Central memory CD8-positive, alpha-beta T cell (primary cell): ENCODE measurements around the gene F12.
A peak's percentile ranks its signal among the peaks of the same experiment; 100 is the strongest.

Source experiments
- ATAC-seq: fragments of 150-1000 bp; cut with Tn5 transposase; replicated peaks from 2 replicates; pipeline ENCODE4 v1.10.0; 2022; ENCODE audit warnings: mild to moderate bottlenecking, moderate FRiP score, moderate number of reproducible peaks; ENCODE audit not compliant: poor library complexity, severe bottlenecking; ENCODE audit errors: extremely low read depth
- DNase-seq, 2 donors: peaks; one replicate each; pipeline ENCODE4 v3.0.0; 2021; ENCODE audit warnings: low spot score in 2 of 2
- H3K27ac Mint-ChIP-seq: one replicate; pipeline ENCODE4 v1.8.0; 2022; ENCODE audit warnings: low read depth, mild to moderate bottlenecking, moderate library complexity, mixed read lengths
- H3K27me3 Mint-ChIP-seq: one replicate; pipeline ENCODE4 v1.8.0; 2022; ENCODE audit warnings: mixed read lengths
- H3K36me3 Mint-ChIP-seq: one replicate; pipeline ENCODE4 v1.8.0; 2022; ENCODE audit warnings: mild to moderate bottlenecking, moderate library complexity, mixed read lengths; ENCODE audit not compliant: insufficient read depth
- H3K4me1 Mint-ChIP-seq: one replicate; pipeline ENCODE4 v1.8.0; 2022; ENCODE audit warnings: mixed read lengths
- H3K4me3 Mint-ChIP-seq: one replicate; pipeline ENCODE4 v1.8.0; 2022; ENCODE audit warnings: mild to moderate bottlenecking, moderate library complexity, mixed read lengths
- H3K9me3 Mint-ChIP-seq: one replicate; pipeline ENCODE4 v1.8.0; 2022; ENCODE audit warnings: mixed read lengths

F12 gene

DNA sequence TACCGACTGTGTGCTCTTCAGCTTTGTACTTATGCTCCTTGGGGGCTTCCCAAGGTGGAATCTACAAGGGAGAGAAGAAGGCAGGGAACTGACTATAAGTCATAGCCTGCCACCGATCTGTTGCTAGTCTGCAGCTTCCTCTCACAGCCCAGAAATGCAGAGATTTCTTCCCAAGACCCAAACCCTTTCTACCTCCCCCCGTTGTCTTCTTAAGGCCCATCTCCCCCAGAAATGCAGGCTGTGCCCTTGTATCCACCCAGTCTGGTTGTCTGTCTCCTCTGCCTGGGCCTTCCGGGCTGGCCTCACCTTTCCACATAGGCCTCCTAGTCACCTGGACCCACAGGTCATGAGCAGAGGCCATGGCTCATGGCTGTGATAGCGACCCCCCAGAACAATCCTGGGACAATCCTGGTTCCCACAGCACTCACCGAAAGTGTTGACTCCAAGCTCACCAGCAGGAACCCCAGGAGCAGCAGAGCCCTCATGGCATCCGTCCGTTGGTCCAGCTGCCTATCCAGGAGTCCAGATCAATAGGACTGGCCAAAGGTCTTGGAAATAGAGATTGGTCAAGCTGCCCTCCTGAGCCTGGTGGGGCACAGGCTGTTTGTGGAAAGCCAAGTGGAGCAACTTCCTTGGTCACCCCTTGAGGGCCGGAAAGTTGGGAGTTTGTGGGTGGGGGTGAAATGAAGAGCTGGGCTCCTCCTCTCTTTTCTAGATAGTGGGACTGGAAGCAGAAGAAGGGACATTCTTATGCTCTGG lies at the start of gene F12:
Gene F12 (minus strand): TSS at position 522 of the 759 bp plus-strand sequence. CDS start 37 bp downstream, at position 485.
- peak within 1 kb of the TSS; percentile 11 for H3K27ac Mint-ChIP-seq
- no peaks in the 10 kb centered on the region for H3K27me3 Mint-ChIP-seq

DNA sequence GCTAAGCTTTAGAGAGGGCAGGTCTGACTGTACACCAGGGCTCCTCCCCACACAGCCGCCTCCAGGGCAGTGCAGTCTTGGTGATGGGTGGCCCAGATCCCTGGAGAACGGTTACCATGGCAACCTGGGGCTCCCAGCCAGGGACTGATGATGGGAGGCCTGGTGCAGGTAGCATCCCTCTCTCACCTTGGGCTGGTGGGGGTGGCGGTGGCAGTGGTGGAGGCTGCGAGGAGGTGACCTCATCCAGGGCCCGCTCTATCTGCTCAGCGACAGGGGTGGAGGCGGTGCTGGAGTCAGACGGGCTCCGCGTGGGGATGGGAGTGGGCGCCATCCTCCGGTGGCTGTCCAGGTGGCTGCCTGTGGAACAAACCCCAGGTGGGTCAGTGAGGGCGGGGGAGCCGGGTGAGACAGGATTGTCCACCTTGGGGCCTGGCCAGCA lies 49.6 kb upstream of the F12 start:
- Mint-ChIP-seq H3K4me3 (no peak overlapping the region), H3K27ac (no peak overlapping the region)

More for the DNA sequence above, at the start of gene F12:
- Mint-ChIP-seq H3K4me3 (peak within 1 kb of the TSS; percentile 27), H3K9me3 (no peaks in the 10 kb centered on the region), H3K4me1 (peaks cover 53% of the 10 kb centered on the region), H3K36me3 (peaks cover 10% of the 10 kb centered on the region)
- ATAC-seq, result no peak
- DNase-seq, result no peak

DNA sequence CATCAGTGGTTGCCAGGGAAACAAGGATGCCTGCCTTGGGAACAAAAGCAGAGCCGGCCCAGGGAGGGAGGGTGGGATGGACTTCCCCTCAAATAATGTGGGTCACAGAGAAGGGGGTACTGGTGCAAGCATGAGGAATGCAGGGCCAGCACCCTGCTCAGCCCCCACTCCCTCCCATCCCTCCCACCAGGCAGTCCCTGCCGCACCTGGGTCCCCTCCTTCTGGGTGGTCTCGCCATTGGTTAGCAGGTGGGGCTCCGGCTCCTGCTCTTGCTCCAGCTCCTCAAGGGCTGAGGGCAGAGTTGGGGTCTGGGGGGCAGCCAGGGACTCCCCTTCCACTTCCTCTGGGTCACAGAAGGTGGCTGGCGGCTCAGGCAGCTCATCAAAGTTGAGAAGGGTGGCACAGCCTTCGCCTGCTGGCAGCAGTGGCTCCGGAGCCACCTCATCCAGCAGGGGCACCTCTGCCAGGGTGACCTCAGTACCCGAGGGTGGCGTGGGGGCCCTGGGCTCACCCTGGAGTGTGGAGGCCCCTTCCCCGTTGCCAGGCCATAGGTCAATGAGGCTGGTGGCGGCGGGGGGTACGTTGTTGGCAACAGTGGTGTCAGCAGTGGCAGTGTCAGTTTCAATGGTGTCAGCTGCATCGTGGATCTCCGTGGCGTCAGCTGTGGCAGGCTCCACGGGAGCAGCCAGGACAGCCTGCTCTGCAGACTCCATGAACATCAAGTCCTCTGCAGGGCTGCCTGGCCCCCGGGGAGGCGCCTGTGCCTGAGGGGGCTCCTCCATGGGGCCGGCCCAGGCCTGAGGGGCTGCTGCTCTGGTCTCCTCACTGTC lies 48.7 kb upstream of the F12 start:
- Mint-ChIP-seq H3K36me3 (peaks cover 39% of the 10 kb centered on the region), H3K27me3 (no peaks in the 10 kb centered on the region), H3K9me3 (no peaks in the 10 kb centered on the region), H3K4me1 (peaks cover 15% of the 10 kb centered on the region), H3K27ac (no peak overlapping the region), H3K4me3 (peak overlapping the region; percentile 36)
- ATAC-seq (no peak), DNase-seq (no peak)

More for the DNA sequence above, 49.6 kb upstream of the F12 start:
- Mint-ChIP-seq H3K27me3 (no peaks in the 10 kb centered on the region), H3K9me3 (no peaks in the 10 kb centered on the region), H3K36me3 (peaks cover 32% of the 10 kb centered on the region), H3K4me1 (peaks cover 10% of the 10 kb centered on the region)
- ATAC-seq, result no peak
- DNase-seq, result no peak

DNA sequence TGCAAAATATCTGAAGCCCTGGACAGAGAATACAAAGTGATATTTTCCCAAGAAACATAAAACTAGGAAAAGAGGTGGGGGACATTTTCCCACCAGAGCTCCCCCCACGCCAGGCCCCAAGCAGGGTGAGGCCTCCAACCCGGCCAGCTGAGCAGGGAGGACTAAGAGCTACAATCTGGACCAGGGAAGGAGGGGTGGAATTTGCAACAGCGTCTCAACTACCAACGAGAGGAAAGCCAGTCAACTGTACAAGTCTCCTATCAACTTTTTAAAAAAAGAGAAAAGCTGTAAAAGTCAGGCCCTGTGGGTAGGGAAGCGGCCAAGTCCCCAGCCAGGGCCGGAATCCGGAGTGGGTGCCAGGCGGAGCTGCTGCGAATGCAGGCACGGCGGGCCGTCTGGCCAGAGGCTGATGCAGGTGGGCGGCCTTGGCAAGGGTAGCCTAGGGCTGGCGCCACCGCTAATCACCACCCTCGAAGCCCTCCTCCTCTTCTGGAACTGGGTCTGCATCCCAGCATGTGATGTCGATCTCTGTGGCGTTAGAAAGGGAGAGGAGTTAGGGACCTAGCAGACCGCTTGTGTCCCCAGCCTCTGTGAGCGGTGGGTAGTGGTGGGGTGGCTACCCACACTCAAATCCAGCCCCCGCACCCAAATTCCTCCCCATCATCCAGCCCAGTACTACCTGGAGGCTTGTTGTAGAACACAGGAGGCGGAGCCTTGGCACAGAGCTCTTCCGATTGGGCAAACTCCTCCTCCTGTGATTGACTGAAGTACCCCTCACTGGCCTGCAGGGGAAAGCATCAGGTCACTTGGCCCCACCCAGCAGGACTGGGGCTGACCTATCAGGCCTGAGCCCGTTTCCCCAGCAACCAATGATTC lies 47.9 kb upstream of the F12 start:
- Mint-ChIP-seq H3K27me3 (no peaks in the 10 kb centered on the region), H3K36me3 (peaks cover 41% of the 10 kb centered on the region), H3K9me3 (no peaks in the 10 kb centered on the region), H3K4me3 (peak overlapping the region; percentile 36), H3K27ac (peak overlapping the region; percentile 82), H3K4me1 (peaks cover 20% of the 10 kb centered on the region)
- ATAC-seq (no peak), DNase-seq (peak in 1 of 2 donors; percentile 39)

DNA sequence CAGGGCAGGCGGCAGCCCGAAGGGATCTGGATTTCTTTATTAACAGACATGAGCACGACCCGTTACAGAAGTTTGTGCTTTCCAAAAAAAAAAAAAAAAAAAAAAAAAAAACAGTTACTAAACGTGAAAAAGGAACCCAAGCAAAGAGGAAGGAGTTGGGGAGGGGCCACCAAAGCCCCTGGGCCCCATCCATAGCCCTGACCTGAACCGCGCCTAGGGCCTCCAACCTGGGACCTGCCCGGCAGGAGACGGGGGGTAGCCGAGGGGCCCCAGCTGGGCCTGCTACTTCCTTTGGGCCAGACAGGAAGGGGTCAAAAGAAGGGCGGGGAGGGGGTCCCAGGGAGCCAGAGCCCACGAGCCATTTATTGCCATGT lies 47.2 kb upstream of the F12 start:
- peak overlapping the region; percentile 82 for H3K27ac Mint-ChIP-seq

DNA sequence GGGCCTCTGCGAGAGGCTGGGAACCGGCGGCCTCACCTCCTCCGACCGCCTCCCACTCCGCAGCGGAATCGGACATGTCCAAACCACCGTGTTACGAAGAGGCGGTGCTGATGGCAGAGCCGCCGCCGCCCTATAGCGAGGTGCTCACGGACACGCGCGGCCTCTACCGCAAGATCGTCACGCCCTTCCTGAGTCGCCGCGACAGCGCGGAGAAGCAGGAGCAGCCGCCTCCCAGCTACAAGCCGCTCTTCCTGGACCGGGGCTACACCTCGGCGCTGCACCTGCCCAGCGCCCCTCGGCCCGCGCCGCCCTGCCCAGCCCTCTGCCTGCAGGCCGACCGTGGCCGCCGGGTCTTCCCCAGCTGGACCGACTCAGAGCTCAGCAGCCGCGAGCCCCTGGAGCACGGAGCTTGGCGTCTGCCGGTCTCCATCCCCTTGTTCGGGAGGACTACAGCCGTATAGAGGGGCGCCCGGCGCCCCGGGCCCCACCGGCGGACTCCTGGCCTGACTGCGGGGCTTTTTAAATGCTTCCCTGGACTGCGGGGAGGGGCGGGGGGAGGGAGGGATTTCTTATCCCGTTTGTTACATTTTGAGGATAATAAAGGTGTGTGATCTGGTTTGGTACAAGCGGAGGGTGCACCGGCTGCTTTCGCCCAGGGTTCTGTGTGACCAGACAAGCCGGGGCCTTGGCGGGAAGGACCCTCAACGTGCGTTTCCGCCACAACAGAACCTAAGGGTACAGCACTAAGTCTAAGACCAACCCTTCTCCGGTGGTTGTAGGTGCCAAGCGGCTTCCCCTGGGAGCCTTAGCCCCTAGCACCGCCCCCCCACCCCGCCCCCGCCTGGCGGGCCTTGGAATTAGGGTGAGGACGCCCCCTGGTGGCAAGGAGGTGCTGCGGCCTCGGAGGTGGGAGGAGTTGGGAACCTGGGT lies 46.6 kb upstream of the F12 start:
- H3K27me3 Mint-ChIP-seq, result no peaks in the 10 kb centered on the region
- peaks cover 25% of the 10 kb centered on the region for H3K4me1 Mint-ChIP-seq
- H3K9me3 Mint-ChIP-seq, result no peaks in the 10 kb centered on the region
- peak; percentile 85 to 91 for DNase-seq
- peak overlapping the region; percentile 76 for H3K4me3 Mint-ChIP-seq
- peak; percentile 30 for ATAC-seq
- peak overlapping the region; percentile 86 for H3K27ac Mint-ChIP-seq
- peaks cover 43% of the 10 kb centered on the region for H3K36me3 Mint-ChIP-seq

More for the DNA sequence above, 47.2 kb upstream of the F12 start:
- no peaks in the 10 kb centered on the region for H3K27me3 Mint-ChIP-seq
- ATAC-seq (no peak), DNase-seq (no peak)
- peak overlapping the region; percentile 76 for H3K4me3 Mint-ChIP-seq
- H3K36me3 Mint-ChIP-seq, result peaks cover 45% of the 10 kb centered on the region
- H3K9me3 Mint-ChIP-seq, result no peaks in the 10 kb centered on the region
- peaks cover 25% of the 10 kb centered on the region for H3K4me1 Mint-ChIP-seq

DNA sequence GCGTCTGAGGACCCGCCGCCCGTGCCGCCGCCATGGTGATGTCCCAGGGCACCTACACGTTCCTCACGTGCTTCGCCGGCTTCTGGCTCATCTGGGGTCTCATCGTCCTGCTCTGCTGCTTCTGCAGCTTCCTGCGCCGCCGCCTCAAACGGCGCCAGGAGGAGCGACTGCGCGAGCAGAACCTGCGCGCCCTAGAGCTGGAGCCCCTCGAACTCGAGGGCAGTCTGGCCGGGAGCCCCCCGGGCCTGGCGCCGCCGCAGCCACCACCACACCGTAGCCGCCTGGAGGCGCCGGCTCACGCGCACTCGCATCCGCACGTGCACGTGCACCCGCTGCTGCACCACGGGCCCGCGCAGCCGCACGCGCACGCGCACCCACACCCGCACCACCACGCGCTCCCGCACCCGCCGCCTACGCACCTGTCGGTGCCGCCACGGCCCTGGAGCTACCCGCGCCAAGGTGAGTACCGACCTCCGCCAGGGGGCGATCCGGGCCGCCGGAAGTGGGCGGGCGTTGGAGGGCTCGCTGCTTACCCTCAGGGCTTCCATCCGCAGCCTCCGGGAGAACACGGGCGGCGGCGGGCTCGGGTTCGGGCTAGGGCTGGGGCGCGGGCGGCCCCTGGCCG lies 45.8 kb upstream of the F12 start:
- peaks cover 45% of the 10 kb centered on the region for H3K36me3 Mint-ChIP-seq
- no peaks in the 10 kb centered on the region for H3K27me3 Mint-ChIP-seq
- H3K9me3 Mint-ChIP-seq, result no peaks in the 10 kb centered on the region
- peaks cover 25% of the 10 kb centered on the region for H3K4me1 Mint-ChIP-seq
- peak; percentile 64 for ATAC-seq
- H3K27ac Mint-ChIP-seq, result peak overlapping the region; percentile 86
- peak overlapping the region; percentile 76 for H3K4me3 Mint-ChIP-seq
- DNase-seq, result peak; percentile 91 to 94

DNA sequence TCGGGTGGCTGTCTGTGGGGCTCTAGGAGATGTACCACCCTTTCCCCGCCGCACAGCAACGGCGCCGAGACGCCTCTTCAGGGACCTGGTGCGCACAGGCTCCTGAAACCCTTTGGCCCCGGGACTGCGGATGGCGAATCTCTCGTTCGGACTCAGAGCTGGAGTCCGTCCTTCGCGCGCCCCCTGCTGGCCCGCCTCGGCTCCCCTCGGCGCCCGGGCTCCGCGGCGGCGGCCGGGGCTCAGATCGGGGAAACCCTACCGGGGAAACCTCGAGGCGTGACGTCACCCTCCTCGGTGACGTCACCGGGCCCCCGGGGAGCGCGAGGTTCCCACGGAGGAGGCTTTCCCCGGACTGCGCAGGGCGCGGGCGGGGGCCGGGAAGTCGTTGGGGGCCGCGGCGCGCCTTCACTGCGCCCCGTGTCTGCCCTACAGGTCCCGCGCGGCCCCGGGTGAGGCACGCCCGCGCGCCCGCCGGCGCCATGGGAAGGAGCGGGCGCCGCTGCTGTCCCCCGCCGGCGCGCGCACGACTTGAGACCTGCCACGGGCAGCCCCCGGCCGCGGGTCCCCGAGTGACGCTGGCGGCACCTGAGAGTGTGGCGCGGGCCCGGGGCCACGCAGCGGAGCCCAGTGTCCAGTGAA lies 45.2 kb upstream of the F12 start:
- no peaks in the 10 kb centered on the region for H3K9me3 Mint-ChIP-seq
- peak overlapping the region; percentile 86 for H3K27ac Mint-ChIP-seq
- peaks cover 45% of the 10 kb centered on the region for H3K36me3 Mint-ChIP-seq
- peaks cover 25% of the 10 kb centered on the region for H3K4me1 Mint-ChIP-seq
- ATAC-seq (peak; percentile 62), DNase-seq (peak; percentile 89 to 96)
- peak overlapping the region; percentile 76 for H3K4me3 Mint-ChIP-seq
- no peaks in the 10 kb centered on the region for H3K27me3 Mint-ChIP-seq

DNA sequence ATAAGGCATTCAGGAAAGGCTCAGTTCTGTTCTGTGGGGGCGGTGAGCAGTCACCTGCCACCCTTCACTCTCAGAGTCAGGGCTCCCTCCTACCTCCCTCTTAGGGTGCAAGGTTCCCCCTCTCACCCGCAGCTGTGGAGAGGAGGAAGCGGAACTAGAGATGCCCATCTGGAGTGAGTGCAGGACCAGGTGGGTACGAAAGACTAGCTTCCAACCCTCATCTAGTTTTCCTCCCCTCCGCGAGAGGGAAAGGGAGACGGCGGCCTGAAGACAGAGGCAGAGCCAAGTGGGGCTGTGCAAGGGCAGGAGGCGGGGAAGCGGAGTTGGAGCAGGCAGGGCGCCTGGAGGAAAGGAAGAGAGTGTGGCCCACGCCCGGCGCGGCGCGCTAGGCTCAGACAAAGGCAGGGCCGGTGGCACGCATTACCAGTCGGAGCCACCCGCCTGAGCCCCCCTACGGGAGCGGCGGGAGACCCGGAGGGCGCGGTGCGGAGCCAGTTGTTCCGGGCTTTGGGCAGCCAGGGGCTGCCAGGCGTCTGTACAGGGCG lies 44.6 kb upstream of the F12 start:
- Mint-ChIP-seq H3K4me3 (peak overlapping the region; percentile 76), H3K27me3 (no peaks in the 10 kb centered on the region), H3K4me1 (peaks cover 25% of the 10 kb centered on the region), H3K27ac (peak overlapping the region; percentile 86), H3K9me3 (no peaks in the 10 kb centered on the region), H3K36me3 (peaks cover 44% of the 10 kb centered on the region)
- no peak for DNase-seq
- ATAC-seq, result no peak

DNA sequence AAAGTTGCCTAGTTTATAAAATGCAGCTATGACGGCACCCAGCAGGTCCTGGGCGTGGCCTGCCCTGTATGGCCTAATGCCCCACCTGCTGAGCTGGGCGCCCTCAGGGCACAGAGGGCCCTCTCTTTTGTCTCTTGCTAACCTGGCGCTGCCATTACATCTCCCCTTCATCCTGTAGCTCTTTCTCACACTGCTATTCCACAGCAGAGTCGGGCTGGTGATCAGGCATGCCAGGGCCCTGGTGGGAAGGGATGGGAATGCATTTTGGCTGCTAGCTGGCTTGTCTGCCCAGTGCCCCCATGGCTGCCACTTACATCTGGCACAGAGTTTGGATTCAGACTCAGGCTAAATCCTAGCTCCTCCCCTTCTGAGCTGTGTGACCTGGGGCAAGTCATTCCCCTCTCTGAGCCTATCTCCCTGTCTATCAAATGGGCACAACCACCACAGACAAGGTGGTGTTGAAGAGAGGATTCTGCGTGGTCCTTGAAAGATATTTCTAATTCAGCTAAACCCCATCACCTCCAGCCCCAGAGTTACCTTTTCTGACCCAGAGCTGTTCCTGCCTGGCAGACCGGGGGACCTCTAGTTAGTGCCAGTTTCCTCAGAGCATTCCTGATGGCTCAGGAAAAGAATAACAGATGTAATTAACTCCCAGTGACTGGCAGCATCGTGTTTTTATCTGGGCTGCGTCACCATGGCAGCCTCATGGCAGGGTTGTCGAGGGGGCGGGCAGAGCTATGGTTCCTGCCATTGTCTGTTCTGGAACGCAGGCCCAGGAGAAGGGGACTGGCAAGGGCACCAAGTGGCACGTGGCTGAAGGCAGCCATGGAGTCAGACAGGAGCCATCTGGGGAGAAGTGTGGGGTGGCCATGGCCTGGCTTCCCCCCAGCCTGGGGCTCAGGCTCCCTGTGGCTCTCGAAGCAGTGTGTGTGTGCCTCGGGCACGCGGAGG lies 43.6 kb upstream of the F12 start:
- Mint-ChIP-seq H3K27me3 (no peaks in the 10 kb centered on the region), H3K36me3 (peaks cover 47% of the 10 kb centered on the region), H3K4me3 (peak overlapping the region; percentile 76), H3K9me3 (no peaks in the 10 kb centered on the region), H3K4me1 (peaks cover 34% of the 10 kb centered on the region), H3K27ac (peak overlapping the region; percentile 86)
- no peak for ATAC-seq
- DNase-seq, result no peak
